Nephron (organoid): ENCODE measurements around the gene ZNF740.
A peak's percentile ranks its signal among the peaks of the same experiment; 100 is the strongest.

Experiments
- H3K27ac Mint-ChIP-seq, 3 experiments: 2 replicates each; pipeline ENCODE4 v1.8.0; 2020; ENCODE audit warnings: mixed read lengths in 3 of 3, mild to moderate bottlenecking in 2 of 3, moderate library complexity in 1 of 3
- H3K27me3 Mint-ChIP-seq: 2 replicates; pipeline ENCODE4 v1.8.0; 2021; ENCODE audit warnings: low read depth, mild to moderate bottlenecking, moderate library complexity, mixed read lengths
- H3K36me3 Mint-ChIP-seq: 2 replicates; pipeline ENCODE4 v1.8.0; 2020; ENCODE audit warnings: low read depth, mixed read lengths
- H3K4me1 Mint-ChIP-seq: 2 replicates; pipeline ENCODE4 v1.8.0; 2020; ENCODE audit warnings: mixed read lengths
- H3K4me3 Mint-ChIP-seq, 3 experiments: 2 replicates each; pipeline ENCODE4 v1.8.0; 2020; ENCODE audit warnings: mild to moderate bottlenecking in 3 of 3, mixed read lengths in 3 of 3, moderate library complexity in 2 of 3
- H3K9me3 Mint-ChIP-seq: 2 replicates; pipeline ENCODE4 v1.8.0; 2020; ENCODE audit warnings: mixed read lengths
- CTCF ChIP-seq, 3 experiments: fragments of 200-600 bp; sonication (generic); IDR thresholded peaks; one replicate each; pipeline ENCODE4 v1.5.0; 2021; ENCODE audit warnings: antibody characterized with exemption in 3 of 3; ENCODE audit not compliant: unreplicated experiment in 3 of 3

The ZNF740 gene

GRCh38 chr12:53194973-53195372 lies 14.5 kb downstream of the ZNF740 start:
- TF ChIP-seq CTCF (IDR thresholded peaks at IDR 0.05; ENCODE audit: unreplicated experiment in 3 of 3), result no peak
- H3K27me3 Mint-ChIP-seq, result peaks cover 39% of the 10 kb centered on the region

GRCh38 chr12:53195516-53196420 lies 15.2 kb downstream of the ZNF740 start:
- H3K27me3 Mint-ChIP-seq, result peaks cover 44% of the 10 kb centered on the region
- H3K4me3 Mint-ChIP-seq, result no peak overlapping the region
- H3K4me1 Mint-ChIP-seq, result no peaks in the 10 kb centered on the region
- H3K36me3 Mint-ChIP-seq, result peaks cover 2% of the 10 kb centered on the region
- H3K9me3 Mint-ChIP-seq, result no peaks in the 10 kb centered on the region
- H3K27ac Mint-ChIP-seq, result no peak overlapping the region
- no peak for TF ChIP-seq CTCF (IDR thresholded peaks at IDR 0.05; ENCODE audit: unreplicated experiment in 3 of 3)

More at GRCh38 chr12:53194973-53195372, 14.5 kb downstream of the ZNF740 start:
- Mint-ChIP-seq H3K36me3 (peaks cover 3% of the 10 kb centered on the region), H3K4me3 (no peak overlapping the region), H3K4me1 (no peaks in the 10 kb centered on the region), H3K9me3 (no peaks in the 10 kb centered on the region), H3K27ac (no peak overlapping the region)

DNA sequence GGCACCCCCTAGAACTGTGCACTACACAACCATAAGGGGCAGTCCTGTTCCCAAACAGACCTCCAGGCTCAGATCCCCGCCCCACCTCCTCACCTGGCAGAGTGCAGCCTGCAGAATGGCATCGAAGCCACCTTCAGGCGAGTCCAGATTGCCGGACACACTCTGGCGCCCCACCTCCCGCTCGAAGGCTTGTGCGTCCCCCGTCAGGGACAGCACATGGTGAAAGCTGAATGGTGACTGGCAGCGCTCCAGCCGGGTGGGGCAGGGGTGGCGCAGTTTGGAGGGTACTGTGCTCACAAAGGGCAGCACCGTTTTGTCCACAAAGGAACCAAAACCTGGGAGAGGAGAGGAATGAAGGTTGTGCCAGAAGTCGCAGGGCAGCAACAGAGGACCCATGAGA lies 16.0 kb downstream of the ZNF740 start:
- H3K4me1 Mint-ChIP-seq, result no peaks in the 10 kb centered on the region
- no peak overlapping the region for H3K4me3 Mint-ChIP-seq
- H3K27me3 Mint-ChIP-seq, result peaks cover 44% of the 10 kb centered on the region
- no peak overlapping the region for H3K27ac Mint-ChIP-seq
- no peak for TF ChIP-seq CTCF (IDR thresholded peaks at IDR 0.05; ENCODE audit: unreplicated experiment in 3 of 3)
- no peaks in the 10 kb centered on the region for H3K9me3 Mint-ChIP-seq
- H3K36me3 Mint-ChIP-seq, result no peaks in the 10 kb centered on the region

DNA sequence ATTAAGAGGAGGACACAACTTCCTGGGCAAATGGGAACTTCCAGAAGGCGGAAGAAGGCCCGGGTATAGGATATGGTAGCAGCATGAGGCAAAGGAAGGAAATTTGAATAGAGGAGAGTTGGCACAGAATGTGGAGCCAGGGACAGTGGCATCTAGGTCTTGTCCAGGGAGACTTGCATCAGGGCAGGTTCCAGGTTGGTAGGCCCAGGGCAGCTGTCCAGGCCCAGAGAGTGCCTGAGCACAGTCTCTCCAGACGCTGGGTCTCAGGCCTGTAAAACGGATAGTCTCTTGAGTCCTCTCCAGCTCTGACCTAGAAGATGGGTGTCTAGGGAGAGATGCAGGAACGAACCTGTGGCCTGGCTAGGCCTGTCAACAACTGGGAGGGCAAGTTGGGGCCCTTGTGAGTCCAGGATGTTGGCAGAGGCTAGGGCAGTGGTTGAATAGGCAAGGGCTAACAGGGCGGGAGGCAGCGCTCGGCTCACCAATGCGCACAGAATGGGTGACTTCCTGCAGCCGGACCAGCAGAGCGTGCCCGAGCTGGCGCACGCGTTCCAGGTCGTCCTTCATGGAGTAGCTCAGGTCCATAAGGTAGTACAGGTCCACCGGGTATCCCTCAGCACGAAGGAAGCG lies 16.6 kb downstream of the ZNF740 start:
- H3K4me1 Mint-ChIP-seq, result no peaks in the 10 kb centered on the region
- no peaks in the 10 kb centered on the region for H3K36me3 Mint-ChIP-seq

GRCh38 chr12:53198486-53199110 lies 18.1 kb downstream of the ZNF740 start:
- no peaks in the 10 kb centered on the region for H3K9me3 Mint-ChIP-seq
- H3K27ac Mint-ChIP-seq, result no peak overlapping the region
- TF ChIP-seq CTCF (IDR thresholded peaks at IDR 0.05; ENCODE audit: unreplicated experiment in 3 of 3), result no peak
- peaks cover 44% of the 10 kb centered on the region for H3K27me3 Mint-ChIP-seq
- H3K4me1 Mint-ChIP-seq, result no peaks in the 10 kb centered on the region
- H3K36me3 Mint-ChIP-seq, result no peaks in the 10 kb centered on the region
- no peak overlapping the region for H3K4me3 Mint-ChIP-seq

More for the DNA sequence above, 16.6 kb downstream of the ZNF740 start:
- H3K9me3 Mint-ChIP-seq, result no peaks in the 10 kb centered on the region
- peak overlapping the region in 1 of 3 experiments; percentile 35 for H3K4me3 Mint-ChIP-seq
- no peak for TF ChIP-seq CTCF (IDR thresholded peaks at IDR 0.05; ENCODE audit: unreplicated experiment in 3 of 3)
- peaks cover 44% of the 10 kb centered on the region for H3K27me3 Mint-ChIP-seq
- no peak overlapping the region for H3K27ac Mint-ChIP-seq
